ENCODE measurements around the gene ENTPD5.

ENTPD5 gene

DNA sequence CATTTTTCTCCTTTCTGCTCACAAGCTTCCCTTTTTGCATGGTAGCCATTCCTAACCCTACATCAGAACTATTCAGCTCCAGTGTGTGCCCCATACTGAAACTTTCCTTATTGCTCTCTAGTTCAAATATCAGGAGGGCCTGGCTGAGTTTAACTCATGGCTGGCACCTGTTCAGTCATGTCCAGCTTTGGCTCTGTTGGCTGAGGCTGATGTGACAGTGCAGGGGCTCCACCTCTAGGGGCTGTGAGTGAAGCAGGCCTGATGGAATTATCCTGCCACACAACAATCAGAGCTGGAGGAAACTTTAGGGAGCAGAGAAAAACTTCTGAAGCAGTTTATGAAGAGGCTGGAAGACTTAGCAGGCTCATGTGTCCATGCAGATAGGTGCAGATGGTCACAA, 60.5 kb downstream of the ENTPD5 start:
- Histone ChIP-seq H3K9me3 (replicated peaks in 1 of 11) (no peaks in the 10 kb centered on the region), H3K4me3 (no peak overlapping the region), H3K9ac (0 out of 22 replicates have a peak overlapping the region, but pooled peaks of 1 of the 11 experiments have one; percentile 39), H3K4me1 (peaks cover 0 to 20% (median 0%) of the 10 kb centered on the region in 10 experiments; a peak in 5 of 20 replicates), H3K36me3 (peaks cover 70 to 94% (median 83%) of the 10 kb centered on the region in 11 experiments), H3K4me2 (peak overlapping the region in 2 of 11 experiments; percentile 8 to 48; a peak in 4 of 22 replicates), H3K27ac (no peak overlapping the region), H3K27me3 (no peaks in the 10 kb centered on the region), H4K20me1 (no peaks in the 10 kb centered on the region)
- no peak for TF ChIP-seq Cebpa-rat (IDR thresholded peaks at IDR 0.05)

DNA sequence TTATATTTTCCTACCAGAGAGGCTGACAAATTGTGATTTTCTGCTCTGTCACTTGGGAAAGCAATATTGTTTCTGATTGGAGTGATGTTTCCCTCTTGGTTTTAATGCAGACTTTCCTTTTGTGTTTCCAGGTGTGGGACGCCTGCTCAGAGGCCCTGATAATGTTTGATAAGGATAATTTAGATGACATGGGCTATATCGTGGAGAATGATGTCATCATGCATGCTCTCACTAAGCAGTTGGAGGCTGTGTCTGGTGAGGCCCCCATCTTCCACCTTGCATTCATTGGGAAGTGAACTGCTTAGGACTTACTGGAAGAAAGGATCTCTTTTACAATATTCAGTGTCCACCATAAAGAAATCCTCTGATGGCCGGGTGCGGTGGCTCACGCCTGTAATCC, 63.4 kb downstream of the ENTPD5 start:
- H4K20me1 ChIP-seq, result no peaks in the 10 kb centered on the region
- H3K4me3 ChIP-seq, result no peak overlapping the region
- no peak overlapping the region for H3K4me2 ChIP-seq
- H3K27ac ChIP-seq, result no peak overlapping the region
- H3K9ac ChIP-seq, result no peak overlapping the region
- H3K36me3 ChIP-seq, result peaks cover 50 to 72% (median 64%) of the 10 kb centered on the region in 11 experiments
- no peak for TF ChIP-seq Cebpa-rat (IDR thresholded peaks at IDR 0.05)
- H3K27me3 ChIP-seq, result no peaks in the 10 kb centered on the region
- peaks cover 4 to 26% (median 5%) of the 10 kb centered on the region in 10 experiments; a peak in 16 of 20 replicates for H3K4me1 ChIP-seq
- no peaks in the 10 kb centered on the region for H3K9me3 ChIP-seq (replicated peaks in 1 of 11)

DNA sequence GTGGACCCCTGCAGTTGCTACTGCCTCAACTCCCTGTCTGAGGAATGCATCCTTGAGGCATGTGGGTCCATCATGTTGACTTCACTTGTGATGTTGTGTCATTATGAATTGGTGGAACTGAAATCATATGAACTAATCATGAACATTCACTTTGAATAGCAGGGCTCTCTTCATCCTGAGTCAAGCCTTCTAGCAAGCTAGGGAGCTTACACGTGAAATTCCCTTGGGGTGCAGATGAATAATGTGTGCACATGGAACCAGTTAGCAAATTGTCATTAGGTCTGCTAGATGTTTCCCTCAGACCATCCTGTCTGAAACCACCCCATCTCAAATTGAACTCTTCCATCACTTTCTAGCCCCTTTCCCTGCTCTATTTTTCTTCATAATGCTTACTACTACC, 65.4 kb downstream of the ENTPD5 start:
- Histone ChIP-seq H3K27me3 (no peaks in the 10 kb centered on the region; a peak in 1 of 22 replicates), H4K20me1 (no peaks in the 10 kb centered on the region), H3K9ac (no peak overlapping the region), H3K4me1 (peaks cover 11 to 24% (median 16%) of the 10 kb centered on the region in 10 experiments; a peak in 18 of 20 replicates), H3K4me3 (no peak overlapping the region), H3K27ac (no peak overlapping the region), H3K9me3 (replicated peaks in 1 of 11) (no peaks in the 10 kb centered on the region), H3K36me3 (peaks cover 31 to 56% (median 46%) of the 10 kb centered on the region in 11 experiments), H3K4me2 (no peak overlapping the region)
- TF ChIP-seq Cebpa-rat (IDR thresholded peaks at IDR 0.05), result no peak

DNA sequence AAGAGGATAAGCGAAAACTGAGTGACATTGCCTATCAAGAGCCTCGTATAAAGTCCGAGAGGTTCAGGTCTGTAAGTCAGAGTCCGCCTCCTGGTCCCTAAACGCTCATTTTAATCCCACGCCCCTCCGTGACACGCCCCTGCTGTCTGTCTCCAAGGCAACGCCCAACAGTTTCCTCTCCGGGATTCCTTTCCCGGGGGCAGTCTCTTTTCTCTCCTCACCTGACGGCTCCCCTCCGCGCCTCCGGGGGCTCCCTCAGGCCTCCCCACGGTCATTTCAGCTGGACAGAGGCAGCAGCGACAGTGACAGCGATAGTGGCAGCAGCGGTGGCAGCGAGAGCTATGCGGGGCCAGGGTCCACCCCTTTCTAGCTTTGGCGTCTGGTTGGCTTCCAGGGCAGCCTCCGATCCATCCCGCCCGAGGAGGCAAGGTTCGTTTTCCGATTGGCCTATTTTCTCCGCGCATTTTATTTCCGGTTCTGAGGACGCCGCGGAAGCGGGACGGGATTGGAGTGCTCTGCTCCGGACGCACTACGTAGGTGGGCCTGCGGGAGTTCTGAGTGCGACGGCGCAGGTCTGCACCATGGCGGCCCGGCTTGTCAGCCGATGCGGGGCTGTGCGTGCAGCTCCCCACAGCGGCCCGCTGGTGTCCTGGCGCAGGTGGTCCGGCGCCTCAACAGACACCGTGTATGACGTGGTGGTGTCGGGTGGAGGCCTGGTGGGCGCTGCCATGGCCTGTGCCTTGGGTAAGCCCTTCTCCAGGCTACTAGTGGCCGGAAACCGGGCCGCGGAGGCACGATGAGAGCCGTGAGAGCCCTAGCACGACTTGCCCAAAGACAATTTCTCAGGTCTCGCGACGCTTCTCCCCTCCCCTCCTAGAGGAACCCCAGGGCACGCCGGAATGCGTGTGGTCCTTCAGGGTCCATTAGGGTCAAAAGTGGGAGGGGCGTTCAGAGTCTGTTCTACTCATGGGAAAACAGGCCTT, 69.0 kb downstream of the ENTPD5 start, which contains the start of the genes COQ6 and FAM161B:
TSS of gene COQ6 (plus strand) at position 551 of the 983 bp plus-strand sequence. CDS start at position 582, 31 bp downstream.
TSS of gene FAM161B (minus strand) at position 343 of the 983 bp plus-strand sequence. CDS start at position 275, 68 bp downstream.
- Histone ChIP-seq H3K27me3 (no peaks in the 10 kb centered on the region; a peak in 1 of 22 replicates), H3K4me1 (peaks cover 11 to 27% (median 16%) of the 10 kb centered on the region in 10 experiments; a peak in 18 of 20 replicates), H3K36me3 (peaks cover 3 to 19% (median 15%) of the 10 kb centered on the region in 11 experiments; a peak in 19 of 22 replicates), H3K9ac (peak within 1 kb of the TSS; percentile 74 to 83 (median 81)), H3K4me2 (peak within 1 kb of the TSS; percentile 76 to 93 (median 85)), H3K9me3 (replicated peaks in 1 of 11) (no peaks in the 10 kb centered on the region), H3K4me3 (peak within 1 kb of the TSS; percentile 67 to 81 (median 69)), H3K27ac (peak within 1 kb of the TSS; percentile 44 to 83 (median 76); a peak in 21 of 22 replicates), H4K20me1 (no peaks in the 10 kb centered on the region)
- TF ChIP-seq Cebpa-rat (IDR thresholded peaks at IDR 0.05), result no peak

DNA sequence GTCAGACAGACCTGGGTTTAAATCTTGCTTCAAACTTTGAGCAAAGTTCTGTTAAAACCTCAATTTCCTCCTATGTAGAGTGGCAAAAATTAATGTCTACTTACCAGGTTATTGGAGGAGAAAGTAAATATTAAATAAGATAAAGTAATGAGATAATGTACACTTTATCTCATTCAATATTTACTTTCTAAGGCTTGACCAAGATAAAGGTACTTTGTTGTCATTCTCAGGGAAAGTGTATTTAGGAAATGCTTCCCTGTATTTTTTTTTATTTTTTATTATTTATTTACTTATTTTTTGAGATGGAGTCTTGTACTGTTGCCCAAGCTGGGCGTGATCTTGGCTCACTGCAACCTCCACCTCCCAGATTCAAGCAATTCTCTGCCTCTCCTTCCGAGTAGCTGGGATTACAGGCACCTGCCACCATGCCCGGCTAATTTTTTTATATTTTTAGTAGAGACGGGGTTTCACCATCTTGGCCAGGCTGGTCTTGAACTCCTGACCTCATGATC, 73.9 kb downstream of the ENTPD5 start:
- Histone ChIP-seq H3K27ac (peak overlapping the region in 2 of 11 experiments; percentile 74 to 76; a peak in 3 of 22 replicates), H4K20me1 (no peaks in the 10 kb centered on the region), H3K27me3 (no peaks in the 10 kb centered on the region; a peak in 1 of 22 replicates), H3K4me3 (no peak overlapping the region), H3K4me2 (peak overlapping the region in 2 of 11 experiments; percentile 86 to 87; a peak in 2 of 22 replicates), H3K9ac (no peak overlapping the region), H3K9me3 (replicated peaks in 1 of 11) (no peaks in the 10 kb centered on the region), H3K36me3 (no peaks in the 10 kb centered on the region; a peak in 2 of 22 replicates), H3K4me1 (peaks cover 21 to 65% (median 40%) of the 10 kb centered on the region in 10 experiments)
- no peak for TF ChIP-seq Cebpa-rat (IDR thresholded peaks at IDR 0.05)

DNA sequence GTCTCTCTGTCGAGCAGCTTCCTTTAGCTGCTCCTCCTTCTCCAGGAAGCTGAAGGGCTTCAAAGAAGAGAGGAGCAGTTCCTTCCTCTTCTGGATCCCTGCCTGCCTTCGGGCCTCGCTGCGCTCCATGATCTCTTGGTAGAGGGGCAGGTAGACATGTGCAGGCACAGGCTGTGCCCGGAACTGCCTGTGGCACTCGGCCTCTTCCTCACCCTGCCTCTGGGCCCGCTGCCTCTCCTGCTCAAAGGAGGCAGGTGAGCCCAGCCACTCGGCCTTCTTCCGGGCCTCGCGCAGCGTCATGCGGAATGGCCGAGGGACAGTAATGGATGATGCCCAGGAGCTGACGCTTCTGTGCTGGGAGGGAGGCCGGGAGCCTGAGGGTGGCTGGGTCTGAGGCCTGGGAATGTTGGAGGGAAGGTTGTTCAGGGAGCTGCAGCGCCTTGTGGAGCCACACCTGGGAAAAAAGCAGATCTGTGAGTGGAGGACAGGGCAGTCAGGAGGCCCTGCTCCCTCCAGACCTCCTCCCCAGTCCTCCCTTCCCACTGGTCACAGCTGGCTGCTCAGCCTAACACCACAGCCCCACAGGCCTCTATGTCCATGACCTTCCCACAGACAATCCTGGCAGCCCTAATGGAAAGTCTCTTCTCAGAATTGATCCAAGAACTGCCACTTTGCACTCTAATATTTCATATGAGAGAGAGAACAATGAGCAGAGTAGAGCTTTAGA, 74.5 kb downstream of the ENTPD5 start:
- H3K27ac ChIP-seq, result peak overlapping the region in 9 of 11 experiments; percentile 28 to 76 (median 64); a peak in 14 of 22 replicates

DNA sequence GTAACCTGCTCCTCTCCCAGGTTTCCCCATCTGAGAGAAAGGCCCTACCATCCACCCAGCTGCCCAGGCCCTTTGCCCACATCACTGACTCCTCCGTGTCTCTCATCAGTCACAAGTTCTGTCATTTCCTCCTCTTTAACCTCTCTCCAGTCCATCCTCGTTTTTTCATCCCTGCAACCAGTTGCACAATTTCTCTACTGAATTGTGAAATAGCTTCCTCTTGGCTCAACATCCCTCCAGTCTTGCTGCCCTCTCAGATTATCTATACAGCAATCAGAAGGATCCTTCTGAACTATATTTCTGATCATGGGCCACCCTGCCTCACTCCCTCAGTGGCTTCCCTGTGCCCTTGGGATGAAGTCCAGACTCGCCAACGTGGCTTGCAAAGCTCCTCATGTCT, 76.0 kb downstream of the ENTPD5 start:
- no peaks in the 10 kb centered on the region for H3K9me3 ChIP-seq (replicated peaks in 1 of 11)
- peaks cover 20 to 58% (median 42%) of the 10 kb centered on the region in 10 experiments for H3K4me1 ChIP-seq
- H3K9ac ChIP-seq, result peak overlapping the region in 6 of 11 experiments; percentile 33 to 53 (median 46); a peak in 11 of 22 replicates
- no peaks in the 10 kb centered on the region for H3K27me3 ChIP-seq
- H3K36me3 ChIP-seq, result peaks cover 0 to 10% (median 0%) of the 10 kb centered on the region in 11 experiments; a peak in 4 of 22 replicates
- peak overlapping the region; percentile 30 to 76 (median 64); a peak in 17 of 22 replicates for H3K27ac ChIP-seq
- TF ChIP-seq Cebpa-rat (IDR thresholded peaks at IDR 0.05), result peak; percentile 76 to 99 (median 95); a peak in 20 of 22 replicates
- no peaks in the 10 kb centered on the region for H4K20me1 ChIP-seq
- 0 out of 20 replicates have a peak overlapping the region, but pooled peaks of 2 of the 10 experiments have one; percentile 10 to 22 for H3K4me3 ChIP-seq
- peak overlapping the region in 10 of 11 experiments; percentile 46 to 91 (median 76); a peak in 20 of 22 replicates for H3K4me2 ChIP-seq

More for the DNA sequence above, 74.5 kb downstream of the ENTPD5 start:
- no peaks in the 10 kb centered on the region for H4K20me1 ChIP-seq
- H3K9me3 ChIP-seq (replicated peaks in 1 of 11), result no peaks in the 10 kb centered on the region
- no peaks in the 10 kb centered on the region for H3K27me3 ChIP-seq
- peaks cover 20 to 65% (median 41%) of the 10 kb centered on the region in 10 experiments for H3K4me1 ChIP-seq
- H3K9ac ChIP-seq, result peak overlapping the region in 2 of 11 experiments; percentile 18 to 35; a peak in 2 of 22 replicates
- no peak overlapping the region for H3K4me3 ChIP-seq
- H3K4me2 ChIP-seq, result peak overlapping the region in 9 of 11 experiments; percentile 28 to 91 (median 80); a peak in 17 of 22 replicates
- H3K36me3 ChIP-seq, result no peaks in the 10 kb centered on the region; a peak in 3 of 22 replicates
- TF ChIP-seq Cebpa-rat (IDR thresholded peaks at IDR 0.05), result no peak

DNA sequence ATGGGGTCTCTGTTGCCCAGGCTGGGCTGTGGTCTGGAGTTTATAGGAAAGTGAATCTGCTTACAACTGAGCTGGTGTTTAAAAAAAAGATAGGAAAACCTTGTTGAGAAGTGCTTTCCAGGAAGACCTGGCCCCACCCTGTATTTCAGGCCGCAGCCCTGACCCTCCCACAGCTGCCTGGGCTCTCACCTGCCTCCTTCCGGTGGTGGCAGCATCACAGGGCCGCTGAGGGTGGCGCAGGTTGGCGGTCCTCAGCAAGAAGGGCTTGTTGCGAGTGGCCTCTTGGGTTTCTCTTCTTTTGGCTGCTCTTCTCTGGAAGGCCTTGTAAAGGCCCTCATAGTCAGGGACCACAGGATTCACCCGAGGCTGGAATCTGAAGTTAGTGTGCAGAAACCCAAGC, 76.9 kb downstream of the ENTPD5 start:
- H3K36me3 ChIP-seq, result peaks cover 0 to 19% (median 2%) of the 10 kb centered on the region in 11 experiments; a peak in 9 of 22 replicates
- peak overlapping the region in 1 of 10 experiments; percentile 22; a peak in 3 of 20 replicates for H3K4me3 ChIP-seq
- peak overlapping the region in 10 of 11 experiments; percentile 46 to 91 (median 76); a peak in 19 of 22 replicates for H3K4me2 ChIP-seq
- H3K27ac ChIP-seq, result peak overlapping the region in 10 of 11 experiments; percentile 51 to 76 (median 65); a peak in 21 of 22 replicates
- H4K20me1 ChIP-seq, result no peaks in the 10 kb centered on the region
- no peaks in the 10 kb centered on the region for H3K27me3 ChIP-seq
- peak overlapping the region in 8 of 11 experiments; percentile 9 to 55 (median 44); a peak in 14 of 22 replicates for H3K9ac ChIP-seq
- no peaks in the 10 kb centered on the region for H3K9me3 ChIP-seq (replicated peaks in 1 of 11)
- TF ChIP-seq Cebpa-rat (IDR thresholded peaks at IDR 0.05), result no peak
- H3K4me1 ChIP-seq, result peaks cover 20 to 58% (median 42%) of the 10 kb centered on the region in 10 experiments

Measured in BLaER1 treated with 17β-estradiol and CSF1 and Interleukin-3, amounts not matched to agents 10 nM and 100 nM (cell line).